Activated naive CD8-positive, alpha-beta T cell (primary cell): ENCODE data around the gene TRIM75.
"Not testable (repeated sequence)": the region's sequence is repeated elsewhere in the genome, so short reads cannot be mapped to it uniquely, and the experiment has no call there.

Experiments
- H3K27ac Mint-ChIP-seq: one replicate; pipeline ENCODE4 v1.8.0; 2021; ENCODE audit warnings: mixed read lengths
- H3K27me3 Mint-ChIP-seq: one replicate; pipeline ENCODE4 v1.8.0; 2021; ENCODE audit warnings: mixed read lengths
- H3K36me3 Mint-ChIP-seq: one replicate; pipeline ENCODE4 v1.8.0; 2021; ENCODE audit warnings: mixed read lengths
- H3K4me1 Mint-ChIP-seq: one replicate; pipeline ENCODE4 v1.8.0; 2021; ENCODE audit warnings: low read depth, mixed read lengths
- H3K4me3 Mint-ChIP-seq: one replicate; pipeline ENCODE4 v1.8.0; 2021; ENCODE audit warnings: mild to moderate bottlenecking, mixed read lengths
- H3K9me3 Mint-ChIP-seq: one replicate; pipeline ENCODE4 v1.8.0; 2021; ENCODE audit warnings: low read depth, mixed read lengths

Gene TRIM75

GRCh38 chr4:165052627-165053026 lies 1.0 kb upstream of the TRIM75 start:
- Mint-ChIP-seq H3K36me3 (no peaks in the 10 kb centered on the region), H3K9me3 (no peaks in the 10 kb centered on the region), H3K4me3 (no peak overlapping the region), H3K4me1 (no peaks in the 10 kb centered on the region), H3K27ac (no peak overlapping the region), H3K27me3 (no peaks in the 10 kb centered on the region)

- no peak overlapping the region for H3K4me3 Mint-ChIP-seq
Observed at GRCh38 chr4:165055601-165056000, 1.9 kb downstream of the TRIM75 start.

GRCh38 chr4:165058666-165059065 lies 5.0 kb downstream of the TRIM75 start:
- Mint-ChIP-seq H3K4me1 (no peaks in the 10 kb centered on the region), H3K27ac (no peak overlapping the region), H3K36me3 (no peaks in the 10 kb centered on the region), H3K9me3 (no peaks in the 10 kb centered on the region), H3K27me3 (no peaks in the 10 kb centered on the region), H3K4me3 (no peak overlapping the region)

More at GRCh38 chr4:165055601-165056000, 1.9 kb downstream of the TRIM75 start:
- H3K27me3 Mint-ChIP-seq = no peaks in the 10 kb centered on the region
- no peaks in the 10 kb centered on the region for H3K9me3 Mint-ChIP-seq
- H3K4me1 Mint-ChIP-seq = no peaks in the 10 kb centered on the region
- H3K36me3 Mint-ChIP-seq = no peaks in the 10 kb centered on the region
- H3K27ac Mint-ChIP-seq = no peak overlapping the region

GRCh38 chr4:165059386-165059785 lies 5.7 kb downstream of the TRIM75 start:
- Mint-ChIP-seq H3K36me3 (no peaks in the 10 kb centered on the region), H3K4me1 (no peaks in the 10 kb centered on the region), H3K4me3 (no peak overlapping the region), H3K27ac (no peak overlapping the region), H3K9me3 (no peaks in the 10 kb centered on the region), H3K27me3 (no peaks in the 10 kb centered on the region)

- Mint-ChIP-seq H3K27me3 (no peaks in the 10 kb centered on the region), H3K4me1 (no peaks in the 10 kb centered on the region), H3K9me3 (no peaks in the 10 kb centered on the region), H3K4me3 (no peak overlapping the region), H3K27ac (no peak overlapping the region), H3K36me3 (no peaks in the 10 kb centered on the region)
Observed at GRCh38 chr4:165060938-165061337, 7.3 kb downstream of the TRIM75 start.

GRCh38 chr4:165070560-165070959 lies 16.9 kb downstream of the TRIM75 start:
- no peaks in the 10 kb centered on the region for H3K9me3 Mint-ChIP-seq
- no peaks in the 10 kb centered on the region for H3K4me1 Mint-ChIP-seq
- no peak overlapping the region for H3K4me3 Mint-ChIP-seq
- H3K27ac Mint-ChIP-seq = no peak overlapping the region
- H3K27me3 Mint-ChIP-seq = no peaks in the 10 kb centered on the region
- H3K36me3 Mint-ChIP-seq = peaks cover 2% of the 10 kb centered on the region

GRCh38 chr4:165073346-165073745 lies 19.7 kb downstream of the TRIM75 start:
- H3K36me3 Mint-ChIP-seq, H3K4me3 Mint-ChIP-seq, H3K27me3 Mint-ChIP-seq, H3K27ac Mint-ChIP-seq, H3K4me1 Mint-ChIP-seq, H3K9me3 Mint-ChIP-seq: not testable (repeated sequence)

GRCh38 chr4:165077034-165077578 lies 23.4 kb downstream of the TRIM75 start:
- no peak overlapping the region for H3K4me3 Mint-ChIP-seq
- no peak overlapping the region for H3K27ac Mint-ChIP-seq

GRCh38 chr4:165079476-165079875 lies 25.8 kb downstream of the TRIM75 start:
- Mint-ChIP-seq H3K4me3 (no peak overlapping the region), H3K27me3 (no peaks in the 10 kb centered on the region), H3K9me3 (no peaks in the 10 kb centered on the region), H3K27ac (no peak overlapping the region), H3K36me3 (peaks cover 9% of the 10 kb centered on the region), H3K4me1 (no peaks in the 10 kb centered on the region)

More at GRCh38 chr4:165077034-165077578, 23.4 kb downstream of the TRIM75 start:
- Mint-ChIP-seq H3K36me3 (peaks cover 10% of the 10 kb centered on the region), H3K27me3 (no peaks in the 10 kb centered on the region), H3K4me1 (no peaks in the 10 kb centered on the region), H3K9me3 (no peaks in the 10 kb centered on the region)

- not testable (repeated sequence) for H3K4me1 Mint-ChIP-seq, H3K9me3 Mint-ChIP-seq, H3K4me3 Mint-ChIP-seq, H3K27ac Mint-ChIP-seq, H3K27me3 Mint-ChIP-seq
- peaks cover 19% of the 10 kb centered on the region for H3K36me3 Mint-ChIP-seq
Observed at GRCh38 chr4:165084787-165085186, 31.1 kb downstream of the TRIM75 start.

GRCh38 chr4:165085946-165086345 lies 32.3 kb downstream of the TRIM75 start:
- H3K9me3 Mint-ChIP-seq = no peaks in the 10 kb centered on the region

GRCh38 chr4:165088366-165088765 lies 34.7 kb downstream of the TRIM75 start:
- Mint-ChIP-seq H3K9me3 (no peaks in the 10 kb centered on the region), H3K27me3 (no peaks in the 10 kb centered on the region), H3K27ac (no peak overlapping the region), H3K36me3 (peaks cover 16% of the 10 kb centered on the region), H3K4me1 (no peaks in the 10 kb centered on the region), H3K4me3 (no peak overlapping the region)

More at GRCh38 chr4:165085946-165086345, 32.3 kb downstream of the TRIM75 start:
- Mint-ChIP-seq H3K27me3 (no peaks in the 10 kb centered on the region), H3K27ac (no peak overlapping the region), H3K4me1 (no peaks in the 10 kb centered on the region), H3K36me3 (peaks cover 16% of the 10 kb centered on the region), H3K4me3 (no peak overlapping the region)

GRCh38 chr4:165092187-165092586 lies 38.5 kb downstream of the TRIM75 start:
- H3K4me3 Mint-ChIP-seq, H3K9me3 Mint-ChIP-seq, H3K27ac Mint-ChIP-seq, H3K27me3 Mint-ChIP-seq, H3K36me3 Mint-ChIP-seq, H3K4me1 Mint-ChIP-seq: not testable (repeated sequence)

- Mint-ChIP-seq H3K4me3 (no peak overlapping the region), H3K9me3 (no peaks in the 10 kb centered on the region), H3K27me3 (no peaks in the 10 kb centered on the region), H3K4me1 (no peaks in the 10 kb centered on the region), H3K36me3 (no peaks in the 10 kb centered on the region), H3K27ac (no peak overlapping the region)
Observed at GRCh38 chr4:165094873-165095272, 41.2 kb downstream of the TRIM75 start.

- H3K36me3 Mint-ChIP-seq = no peaks in the 10 kb centered on the region
- H3K9me3 Mint-ChIP-seq = no peaks in the 10 kb centered on the region
- H3K4me1 Mint-ChIP-seq = no peaks in the 10 kb centered on the region
- no peak overlapping the region for H3K4me3 Mint-ChIP-seq
- no peaks in the 10 kb centered on the region for H3K27me3 Mint-ChIP-seq
- no peak overlapping the region for H3K27ac Mint-ChIP-seq
Observed at GRCh38 chr4:165095291-165095690, 41.6 kb downstream of the TRIM75 start.

GRCh38 chr4:165096776-165097175 lies 43.1 kb downstream of the TRIM75 start:
- no peak overlapping the region for H3K4me3 Mint-ChIP-seq
- H3K27ac Mint-ChIP-seq = no peak overlapping the region
- no peaks in the 10 kb centered on the region for H3K36me3 Mint-ChIP-seq
- H3K27me3 Mint-ChIP-seq = no peaks in the 10 kb centered on the region
- H3K4me1 Mint-ChIP-seq = no peaks in the 10 kb centered on the region
- H3K9me3 Mint-ChIP-seq = no peaks in the 10 kb centered on the region
